HG02642 (cell line): ENCODE results near the gene GALNT17.
"Not testable (repeated sequence)": the region's sequence is repeated elsewhere in the genome, so short reads cannot be mapped to it uniquely, and the experiment has no call there.

Experiments
- ATAC-seq: cut with Tn5 transposase; IDR thresholded peaks from one replicate; pipeline ENCODE4 v1.9.1; 2021; ENCODE audit warnings: mild to moderate bottlenecking; ENCODE audit not compliant: unreplicated experiment, poor library complexity

GALNT17 gene

GRCh38 chr7:71535616-71536015 is 403.7 kb downstream of the GALNT17 start:
- no peak for ATAC-seq

GRCh38 chr7:71538210-71538609 is 406.3 kb downstream of the GALNT17 start:
- ATAC-seq = no peak

- ATAC-seq = no peak
Observed at GRCh38 chr7:71539615-71540014, 407.7 kb downstream of the GALNT17 start.

GRCh38 chr7:71541707-71542353 is 409.9 kb downstream of the GALNT17 start:
- ATAC-seq = no peak

GRCh38 chr7:71543396-71543795 is 411.5 kb downstream of the GALNT17 start:
- ATAC-seq = no peak

- no peak for ATAC-seq
Observed at GRCh38 chr7:71544816-71545215, 412.9 kb downstream of the GALNT17 start.

GRCh38 chr7:71547426-71547825 is 415.5 kb downstream of the GALNT17 start:
- ATAC-seq = no peak

GRCh38 chr7:71548746-71549145 is 416.8 kb downstream of the GALNT17 start:
- ATAC-seq = no peak

GRCh38 chr7:71553306-71553705 is 421.4 kb downstream of the GALNT17 start:
- ATAC-seq = no peak

GRCh38 chr7:71555758-71556157 is 423.8 kb downstream of the GALNT17 start:
- no peak for ATAC-seq

- ATAC-seq = no peak
Observed at GRCh38 chr7:71558806-71559613, 427.1 kb downstream of the GALNT17 start.

GRCh38 chr7:71560354-71560995 is 428.5 kb downstream of the GALNT17 start:
- no peak for ATAC-seq

- ATAC-seq = no peak
Observed at GRCh38 chr7:71563276-71563675, 431.3 kb downstream of the GALNT17 start.

GRCh38 chr7:71566376-71566775 is 434.4 kb downstream of the GALNT17 start:
- no peak for ATAC-seq

- ATAC-seq = no peak
Observed at GRCh38 chr7:71566991-71567390, 435.0 kb downstream of the GALNT17 start.

GRCh38 chr7:71574153-71574860 is 442.4 kb downstream of the GALNT17 start:
- ATAC-seq = no peak

- no peak for ATAC-seq
Observed at GRCh38 chr7:71580027-71580426, 448.1 kb downstream of the GALNT17 start.

GRCh38 chr7:71584256-71584655 is 452.3 kb downstream of the GALNT17 start:
- no peak for ATAC-seq

GRCh38 chr7:71591876-71592275 is 459.9 kb downstream of the GALNT17 start:
- no peak for ATAC-seq

GRCh38 chr7:71592388-71592787 is 460.4 kb downstream of the GALNT17 start:
- not testable (repeated sequence) for ATAC-seq

- no peak for ATAC-seq
Observed at GRCh38 chr7:71594736-71595135, 462.8 kb downstream of the GALNT17 start.
